GM12875 (cell line): ENCODE measurements around the gene KHDC3L.

Experiments used
- H3K4me3 ChIP-seq: one replicate; pipeline ENCODE4 v1.5.1; 2011; ENCODE audit warnings: low read depth, low read length, control low read depth
- TF ChIP-seq, protein P1 (sequence below): IDR thresholded peaks from 2 replicates; pipeline ENCODE4 v1.5.1; 2011; ENCODE audit warnings: low read depth, mild to moderate bottlenecking, control low read depth, inconsistent platforms, low read length, moderate library complexity, borderline replicate concordance; ENCODE audit not compliant: insufficient read depth

Gene KHDC3L

DNA sequence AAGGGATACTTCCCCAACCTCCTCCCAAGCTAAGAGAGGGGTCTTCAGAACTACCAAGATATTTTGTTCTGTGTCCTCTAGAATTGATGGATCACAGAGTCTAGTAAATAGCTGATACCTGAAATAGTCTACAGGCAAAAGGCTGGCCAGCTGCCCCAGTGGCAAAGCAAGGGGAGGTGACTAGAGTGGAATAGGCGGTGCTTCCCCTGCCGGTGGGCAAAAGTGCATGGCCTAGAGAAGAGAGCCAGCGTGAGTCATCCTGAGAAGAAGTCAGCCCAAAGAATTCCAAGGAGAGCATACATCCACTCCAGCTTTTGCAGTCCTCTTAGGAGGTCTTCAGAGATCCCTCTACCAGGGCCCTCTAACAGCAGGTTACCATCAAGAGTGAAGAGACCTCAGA, 23.1 kb upstream of the KHDC3L start:
- H3K4me3 ChIP-seq, result no peak overlapping the region
- TF ChIP-seq, protein P1, sequence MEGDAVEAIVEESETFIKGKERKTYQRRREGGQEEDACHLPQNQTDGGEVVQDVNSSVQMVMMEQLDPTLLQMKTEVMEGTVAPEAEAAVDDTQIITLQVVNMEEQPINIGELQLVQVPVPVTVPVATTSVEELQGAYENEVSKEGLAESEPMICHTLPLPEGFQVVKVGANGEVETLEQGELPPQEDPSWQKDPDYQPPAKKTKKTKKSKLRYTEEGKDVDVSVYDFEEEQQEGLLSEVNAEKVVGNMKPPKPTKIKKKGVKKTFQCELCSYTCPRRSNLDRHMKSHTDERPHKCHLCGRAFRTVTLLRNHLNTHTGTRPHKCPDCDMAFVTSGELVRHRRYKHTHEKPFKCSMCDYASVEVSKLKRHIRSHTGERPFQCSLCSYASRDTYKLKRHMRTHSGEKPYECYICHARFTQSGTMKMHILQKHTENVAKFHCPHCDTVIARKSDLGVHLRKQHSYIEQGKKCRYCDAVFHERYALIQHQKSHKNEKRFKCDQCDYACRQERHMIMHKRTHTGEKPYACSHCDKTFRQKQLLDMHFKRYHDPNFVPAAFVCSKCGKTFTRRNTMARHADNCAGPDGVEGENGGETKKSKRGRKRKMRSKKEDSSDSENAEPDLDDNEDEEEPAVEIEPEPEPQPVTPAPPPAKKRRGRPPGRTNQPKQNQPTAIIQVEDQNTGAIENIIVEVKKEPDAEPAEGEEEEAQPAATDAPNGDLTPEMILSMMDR, result no peak

DNA sequence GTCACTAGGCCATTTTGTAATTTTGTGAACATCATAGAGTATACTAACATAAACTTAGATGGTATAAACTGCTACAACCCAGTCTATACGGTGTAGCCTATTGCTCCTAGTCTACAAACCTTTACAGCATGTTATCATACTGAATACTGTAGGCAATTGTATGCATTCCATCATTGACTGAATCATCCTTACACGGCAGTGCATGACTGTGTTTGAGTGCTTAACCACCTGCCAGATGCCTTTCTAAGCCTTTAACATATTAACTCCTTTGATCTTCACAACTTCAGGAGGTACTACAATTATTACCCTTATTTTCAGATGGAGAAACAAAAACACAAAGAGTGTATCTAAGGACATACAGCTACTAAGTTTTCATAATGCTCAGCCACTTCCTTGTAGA, 22.4 kb upstream of the KHDC3L start:
- no peak overlapping the region for H3K4me3 ChIP-seq
- TF ChIP-seq, protein P1, result no peak

DNA sequence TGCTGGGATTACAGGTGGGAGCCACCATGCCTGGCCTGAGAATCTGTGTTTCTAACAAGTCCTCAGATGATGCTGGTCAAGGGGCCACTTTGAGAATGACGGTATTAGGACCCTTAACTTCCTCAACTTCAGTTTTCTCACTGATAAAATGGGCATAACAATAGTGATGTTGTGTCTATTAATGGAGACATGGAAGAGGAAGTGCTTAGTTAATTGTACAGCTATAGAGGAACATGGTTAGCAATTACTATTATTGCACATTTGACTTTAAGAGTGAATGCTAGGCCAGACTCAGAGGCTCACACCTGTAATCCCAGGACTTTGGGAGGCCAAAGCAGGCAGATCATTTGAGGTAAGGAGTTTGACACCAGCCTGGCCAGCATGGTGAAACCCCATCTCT, 21.1 kb upstream of the KHDC3L start:
- TF ChIP-seq, protein P1, result no peak

DNA sequence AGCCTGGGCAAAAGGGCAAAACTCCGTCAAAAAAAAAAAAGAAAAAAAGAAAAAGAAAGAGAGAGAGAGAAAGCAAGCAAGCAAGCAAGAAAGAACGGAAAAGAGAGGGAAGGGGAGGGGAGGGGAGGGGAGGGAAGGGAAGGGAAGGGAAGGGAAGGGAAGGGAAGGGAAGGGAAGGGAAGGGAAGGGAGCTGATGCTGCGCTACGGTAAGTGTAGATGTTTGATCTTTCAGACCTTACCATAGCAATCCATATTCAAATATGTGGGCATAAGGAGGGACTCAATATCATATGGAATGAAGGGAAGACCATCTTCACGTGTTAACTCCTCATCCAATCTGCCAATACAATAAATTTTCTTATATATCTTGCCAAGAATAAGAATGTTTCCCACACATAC, 20.3 kb upstream of the KHDC3L start:
- TF ChIP-seq, protein P1, result no peak
- no peak overlapping the region for H3K4me3 ChIP-seq

More for the DNA sequence above, 21.1 kb upstream of the KHDC3L start:
- no peak overlapping the region for H3K4me3 ChIP-seq

DNA sequence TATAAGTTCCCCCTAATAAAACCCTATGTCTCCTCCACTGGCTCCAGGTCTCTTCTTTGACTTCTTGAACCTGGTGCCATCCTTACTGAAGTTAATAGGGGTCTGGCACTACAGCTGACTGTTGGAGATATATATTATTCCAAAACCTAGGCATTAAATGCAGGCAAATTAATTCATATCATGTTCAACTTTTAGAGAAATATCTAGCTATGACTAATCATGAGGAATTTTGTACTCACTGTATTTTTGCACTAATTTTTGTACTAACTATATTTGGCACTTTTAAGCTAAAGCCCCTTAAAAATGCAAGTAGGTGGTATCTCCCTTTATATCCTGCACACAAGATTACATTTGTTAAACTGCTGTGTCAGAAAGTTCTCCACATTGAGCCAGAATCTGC, 19.3 kb upstream of the KHDC3L start:
- TF ChIP-seq, protein P1, result no peak

DNA sequence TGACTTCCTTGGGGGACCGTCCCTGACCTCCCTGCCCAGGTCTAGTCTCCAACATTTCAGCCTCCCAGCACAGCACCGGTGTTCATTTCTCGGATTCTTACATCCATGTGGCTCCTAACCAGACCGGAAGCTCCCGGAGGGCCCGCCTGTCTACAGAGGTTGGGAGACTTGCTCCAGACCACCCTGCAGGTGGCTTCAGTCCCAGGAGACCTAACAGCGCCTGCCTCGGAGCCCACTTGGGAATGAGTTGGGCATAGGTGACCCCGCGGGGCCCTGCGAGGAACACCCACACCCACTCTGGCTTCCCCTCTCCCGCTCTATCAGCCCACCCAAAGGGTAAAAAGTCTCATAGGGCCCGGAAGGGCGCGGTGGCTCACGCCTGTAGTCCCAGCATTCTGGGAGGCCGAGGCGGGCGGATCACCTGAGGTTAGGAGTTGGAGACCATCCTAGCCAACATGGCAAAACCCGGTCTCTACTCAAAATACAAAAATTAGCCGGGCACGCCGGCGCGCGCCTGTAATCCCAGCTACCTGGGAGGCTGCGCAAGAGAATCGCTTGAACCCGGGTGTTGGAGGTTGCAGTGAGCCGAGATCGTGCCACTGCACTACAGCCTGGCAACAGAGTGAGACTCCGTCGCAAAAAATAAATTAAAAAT, 13.8 kb upstream of the KHDC3L start:
- H3K4me3 ChIP-seq, result no peak overlapping the region
- TF ChIP-seq, protein P1, result no peak

More for the DNA sequence above, 19.3 kb upstream of the KHDC3L start:
- no peak overlapping the region for H3K4me3 ChIP-seq

DNA sequence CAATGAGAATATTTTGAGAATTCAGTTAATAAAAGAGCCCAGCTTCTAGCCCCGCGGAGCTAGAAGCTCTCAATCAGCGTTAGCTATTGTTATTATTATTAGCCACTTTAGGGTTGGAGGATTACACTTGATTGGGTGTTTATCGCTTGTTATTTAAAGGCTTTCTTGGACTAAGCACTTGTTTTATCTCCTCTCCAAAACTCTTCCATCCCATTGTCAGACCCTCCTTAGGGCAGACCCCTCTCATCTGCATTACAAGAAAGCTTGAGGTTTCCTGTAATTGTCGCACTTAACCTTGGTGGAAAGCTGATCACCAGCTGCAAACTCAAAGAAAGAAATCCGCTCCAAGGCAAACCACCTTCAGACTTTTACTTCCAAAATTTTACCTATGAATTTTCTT, 13.1 kb upstream of the KHDC3L start:
- no peak overlapping the region for H3K4me3 ChIP-seq
- TF ChIP-seq, protein P1, result no peak
